Coronary artery (tissue), 2 donors: ENCODE measurements around the gene MAP3K21.
A peak's percentile ranks its signal among the peaks of the same experiment; 100 is the strongest.

Source experiments
- DNase-seq: peaks from one replicate; pipeline ENCODE4 v3.0.0-alpha.2; 2017; ENCODE audit warnings: low spot score
- H3K27ac ChIP-seq, 2 donors: fragments of 200-600 bp; sonication (generic); one replicate each; pipeline ENCODE4 v1.5.1; 2016 to 2019
- H3K4me3 ChIP-seq: fragments of 200-600 bp; sonication (generic); 2 replicates; pipeline ENCODE4 v1.5.1; 2016; ENCODE audit warnings: mild to moderate bottlenecking, moderate library complexity
- TF ChIP-seq, protein P1 (sequence below): fragments of 200-600 bp; sonication (generic); IDR thresholded peaks from one replicate; pipeline ENCODE4 v1.5.1; 2019; ENCODE audit warnings: antibody characterized with exemption

The MAP3K21 gene

DNA sequence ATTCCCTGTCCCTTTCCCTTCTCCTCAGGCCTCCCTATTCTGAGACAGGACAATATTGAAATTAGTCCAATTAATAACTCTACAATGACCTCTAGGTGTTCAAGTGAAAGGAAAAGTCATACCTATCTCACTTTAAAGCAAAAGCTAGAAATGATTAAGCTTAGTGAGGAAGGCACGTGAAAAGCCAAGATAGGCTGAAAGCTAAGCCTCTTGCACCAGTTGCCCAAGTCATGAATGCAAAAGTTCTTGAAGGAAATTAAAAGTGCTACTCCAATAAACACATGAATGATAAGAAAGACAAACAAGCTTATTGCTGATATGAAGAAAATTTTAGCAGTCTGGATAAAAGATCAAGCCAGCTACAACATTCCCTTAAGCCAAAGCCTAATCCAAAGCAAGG lies 3.8 kb upstream of the MAP3K21 start:
- DNase-seq, result no peak
- Histone ChIP-seq H3K4me3 (no peak overlapping the region), H3K27ac (no peak overlapping the region)
- TF ChIP-seq, protein P1, sequence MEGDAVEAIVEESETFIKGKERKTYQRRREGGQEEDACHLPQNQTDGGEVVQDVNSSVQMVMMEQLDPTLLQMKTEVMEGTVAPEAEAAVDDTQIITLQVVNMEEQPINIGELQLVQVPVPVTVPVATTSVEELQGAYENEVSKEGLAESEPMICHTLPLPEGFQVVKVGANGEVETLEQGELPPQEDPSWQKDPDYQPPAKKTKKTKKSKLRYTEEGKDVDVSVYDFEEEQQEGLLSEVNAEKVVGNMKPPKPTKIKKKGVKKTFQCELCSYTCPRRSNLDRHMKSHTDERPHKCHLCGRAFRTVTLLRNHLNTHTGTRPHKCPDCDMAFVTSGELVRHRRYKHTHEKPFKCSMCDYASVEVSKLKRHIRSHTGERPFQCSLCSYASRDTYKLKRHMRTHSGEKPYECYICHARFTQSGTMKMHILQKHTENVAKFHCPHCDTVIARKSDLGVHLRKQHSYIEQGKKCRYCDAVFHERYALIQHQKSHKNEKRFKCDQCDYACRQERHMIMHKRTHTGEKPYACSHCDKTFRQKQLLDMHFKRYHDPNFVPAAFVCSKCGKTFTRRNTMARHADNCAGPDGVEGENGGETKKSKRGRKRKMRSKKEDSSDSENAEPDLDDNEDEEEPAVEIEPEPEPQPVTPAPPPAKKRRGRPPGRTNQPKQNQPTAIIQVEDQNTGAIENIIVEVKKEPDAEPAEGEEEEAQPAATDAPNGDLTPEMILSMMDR, result no peak

DNA sequence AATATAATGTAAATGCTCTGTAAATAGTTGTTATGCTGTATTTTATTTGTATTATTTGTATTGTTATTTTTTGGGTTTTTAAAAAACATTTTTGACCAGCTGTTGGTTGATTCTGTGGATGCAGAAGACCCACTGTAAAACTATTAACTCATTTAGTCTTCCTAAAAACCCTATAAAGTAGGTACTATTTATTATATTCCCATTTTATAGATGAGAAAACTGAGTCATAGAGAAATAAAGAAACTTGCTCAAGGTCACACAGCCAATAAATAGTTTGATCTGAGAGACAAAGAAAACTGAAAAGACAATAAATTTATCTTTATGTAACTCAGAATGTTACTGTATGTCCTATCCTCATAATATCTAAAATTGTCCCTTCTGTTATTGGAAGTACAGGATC lies 1.2 kb upstream of the MAP3K21 start:
- no peak overlapping the region for H3K27ac ChIP-seq
- no peak overlapping the region for H3K4me3 ChIP-seq
- DNase-seq, result no peak
- TF ChIP-seq, protein P1, result no peak

DNA sequence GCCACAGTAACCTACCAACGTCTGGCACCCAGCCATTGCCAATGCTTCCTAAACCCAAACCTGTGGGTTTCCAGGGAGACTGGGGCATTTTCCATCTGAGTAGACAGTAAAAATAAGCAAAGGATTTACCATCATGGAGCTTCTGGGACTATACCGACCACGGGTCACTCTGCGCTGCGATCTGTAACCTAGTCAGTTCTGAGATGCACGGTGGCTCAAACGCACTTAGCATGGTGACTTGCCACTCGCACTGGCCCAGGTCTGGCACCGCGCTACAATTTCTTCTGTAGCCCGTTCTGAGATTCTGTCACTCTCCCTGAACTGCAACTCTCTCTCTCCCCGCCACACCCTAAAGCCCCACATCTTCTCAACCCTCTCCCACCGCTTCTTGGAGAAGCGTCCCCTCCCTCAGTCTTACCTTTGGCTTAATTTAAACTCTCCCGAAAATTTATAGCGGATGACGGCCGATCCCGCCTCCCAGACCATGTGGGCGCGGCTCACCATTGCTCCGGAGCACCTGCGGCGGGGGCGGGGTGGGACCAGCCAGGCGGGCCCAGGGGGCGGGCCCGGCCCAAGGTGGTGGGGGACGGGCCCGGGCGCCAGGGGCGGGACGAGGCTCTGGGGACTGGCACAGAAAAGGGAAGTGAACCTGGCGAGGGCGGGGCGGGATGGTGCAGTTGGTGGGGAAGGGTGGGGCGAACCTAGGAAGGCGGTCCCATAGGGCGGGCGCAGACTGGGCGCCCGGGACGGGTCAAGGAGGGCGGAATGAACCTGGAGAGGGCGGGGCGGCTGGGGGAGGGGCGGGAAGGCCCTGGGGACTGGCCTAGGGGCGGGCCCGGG lies 493 bp upstream of the MAP3K21 start:
- H3K27ac ChIP-seq, result peak overlapping the region in 1 of 2 donors; percentile 5
- TF ChIP-seq, protein P1, result no peak
- no peak for DNase-seq
- peak overlapping the region; percentile 88 for H3K4me3 ChIP-seq

DNA sequence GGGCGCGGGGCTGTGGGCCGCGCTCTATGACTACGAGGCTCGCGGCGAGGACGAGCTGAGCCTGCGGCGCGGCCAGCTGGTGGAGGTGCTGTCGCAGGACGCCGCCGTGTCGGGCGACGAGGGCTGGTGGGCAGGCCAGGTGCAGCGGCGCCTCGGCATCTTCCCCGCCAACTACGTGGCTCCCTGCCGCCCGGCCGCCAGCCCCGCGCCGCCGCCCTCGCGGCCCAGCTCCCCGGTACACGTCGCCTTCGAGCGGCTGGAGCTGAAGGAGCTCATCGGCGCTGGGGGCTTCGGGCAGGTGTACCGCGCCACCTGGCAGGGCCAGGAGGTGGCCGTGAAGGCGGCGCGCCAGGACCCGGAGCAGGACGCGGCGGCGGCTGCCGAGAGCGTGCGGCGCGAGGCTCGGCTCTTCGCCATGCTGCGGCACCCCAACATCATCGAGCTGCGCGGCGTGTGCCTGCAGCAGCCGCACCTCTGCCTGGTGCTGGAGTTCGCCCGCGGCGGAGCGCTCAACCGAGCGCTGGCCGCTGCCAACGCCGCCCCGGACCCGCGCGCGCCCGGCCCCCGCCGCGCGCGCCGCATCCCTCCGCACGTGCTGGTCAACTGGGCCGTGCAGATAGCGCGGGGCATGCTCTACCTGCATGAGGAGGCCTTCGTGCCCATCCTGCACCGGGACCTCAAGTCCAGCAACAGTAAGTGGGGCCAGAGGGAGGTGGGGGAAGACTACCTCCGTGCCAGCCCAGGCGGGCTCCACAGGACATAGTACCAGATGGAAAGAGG lies 808 bp downstream of the MAP3K21 start:
- TF ChIP-seq, protein P1, result no peak
- Histone ChIP-seq H3K4me3 (peak overlapping the region; percentile 88), H3K27ac (peak overlapping the region in 1 of 2 donors; percentile 25)
- no peak for DNase-seq

DNA sequence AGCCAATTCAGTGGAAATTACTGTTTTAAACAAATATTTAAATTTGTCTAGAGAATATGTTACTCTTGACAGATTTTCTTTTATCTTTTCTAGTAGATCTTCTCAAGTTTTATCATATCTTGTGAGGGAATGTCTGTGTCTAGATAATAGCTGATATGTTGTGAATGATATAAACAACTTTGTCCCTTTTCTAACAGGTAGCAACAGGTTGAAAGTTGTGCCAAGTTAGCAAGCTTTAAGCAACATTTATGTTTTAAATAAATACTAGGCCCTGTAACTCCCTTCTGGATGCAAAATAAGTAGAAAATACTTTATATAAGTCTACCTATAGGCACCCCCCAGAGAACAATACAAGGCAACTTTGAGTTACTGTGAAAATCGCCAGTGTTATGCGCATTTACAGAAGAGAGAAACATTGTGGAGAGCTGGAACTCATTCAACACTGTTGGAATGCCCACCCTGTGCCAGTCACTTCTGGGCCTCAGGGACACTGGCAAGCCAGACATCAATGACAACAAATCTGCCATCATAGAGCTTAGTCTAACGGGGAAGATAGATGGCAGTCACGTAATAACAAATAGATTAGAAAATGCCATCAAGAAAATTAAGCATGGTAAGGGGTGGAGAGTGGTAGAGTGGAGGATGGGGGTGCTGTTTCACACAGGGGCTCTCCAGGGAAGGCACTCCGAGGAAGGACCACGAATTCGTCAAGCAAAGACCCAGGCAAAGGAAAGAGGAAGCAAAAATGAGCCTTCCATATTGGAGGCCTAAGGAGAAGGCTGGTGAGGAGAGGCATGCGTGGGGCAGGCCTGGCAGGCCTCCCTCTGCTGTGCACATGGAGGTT lies 4.4 kb downstream of the MAP3K21 start:
- no peak for DNase-seq
- TF ChIP-seq, protein P1, result no peak
- H3K4me3 ChIP-seq, result no peak overlapping the region
- H3K27ac ChIP-seq, result no peak overlapping the region

DNA sequence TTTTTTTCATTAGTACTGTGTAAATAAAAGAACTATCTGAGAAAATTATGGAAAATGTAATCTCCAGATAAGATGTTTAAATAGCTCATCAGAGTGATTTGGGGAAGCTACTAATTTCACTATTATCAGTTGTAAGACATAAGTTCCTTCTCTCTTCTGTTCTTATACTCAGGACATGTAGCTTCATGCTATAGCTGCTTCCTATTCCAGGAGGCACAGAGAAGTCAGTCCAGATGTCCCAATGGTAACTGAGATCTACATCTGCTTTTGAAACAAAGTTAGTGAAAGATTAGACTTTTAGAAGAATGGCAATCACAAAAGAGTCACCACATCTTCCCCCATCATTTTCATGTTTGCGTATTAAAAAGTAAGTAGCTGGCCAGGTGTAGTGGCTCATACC lies 5.6 kb downstream of the MAP3K21 start:
- H3K27ac ChIP-seq, result no peak overlapping the region
- TF ChIP-seq, protein P1, result no peak
- no peak overlapping the region for H3K4me3 ChIP-seq
- DNase-seq, result no peak
